ENCODE measurements around the gene RUNX1. TPM values are rescaled to one million over a fixed set of nuclear protein-coding genes. Genes with fewer than 3 reads are reported as not detected.

RUNX1 gene
- total and polyA plus RNA-seq, 10 of the 15 experiments (the other 5 are each of a cell fraction or from before 2014, with no cell fraction given), result 0.90 to 15.2 (median 4.1) TPM

DNA sequence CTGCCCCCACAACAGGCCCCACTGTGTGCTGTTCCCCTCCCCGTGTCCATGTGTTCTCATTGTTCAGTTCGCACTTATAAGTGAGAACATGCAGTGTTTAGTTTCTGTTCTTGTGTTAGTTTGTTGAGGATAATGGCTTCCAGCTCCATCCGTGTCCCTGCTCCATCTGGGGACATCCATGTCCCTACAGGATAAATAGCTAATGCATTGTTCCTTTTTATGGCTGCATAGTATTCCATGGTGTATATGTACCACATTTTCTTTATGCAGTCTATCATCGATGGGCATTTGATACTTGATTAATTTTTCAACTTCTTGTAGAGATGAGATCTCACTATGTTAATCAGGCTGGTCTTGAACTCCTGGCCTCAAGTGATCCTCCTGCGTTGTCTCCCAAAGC lies 44.4 kb upstream of the RUNX1 start:
- intact Hi-C loops (cut with micrococcal nuclease; ENCODE audit: unreplicated experiment) (no loop called here), in situ Hi-C loops (cut with MboI) (no loop called here)
- FAIRE-seq, result no peak
- CTCF ChIA-PET, result no interaction called here
- Histone ChIP-seq H4K20me1 (ENCODE audit: control insufficient read depth, insufficient read depth) (no peaks in the 10 kb centered on the region), H3K9ac (ENCODE audit: control insufficient read depth, insufficient read depth, low read length) (no peak overlapping the region), H3K4me2 (ENCODE audit: control insufficient read depth, insufficient read depth) (no peak overlapping the region), H3K4me1 (ENCODE audit: control insufficient read depth, insufficient read depth, low read length) (no peaks in the 10 kb centered on the region), H2AFZ (ENCODE audit: control insufficient read depth, low read depth, low read length) (no peak overlapping the region), H3K9me3 (replicated peaks; ENCODE audit: control insufficient read depth, insufficient read depth, low read length) (no peaks in the 10 kb centered on the region), H3K79me2 (ENCODE audit: control insufficient read depth, insufficient read depth, low read length) (no peaks in the 10 kb centered on the region), H3K4me3 (no peak overlapping the region), H3K36me3 (ENCODE audit: control insufficient read depth in 2 of 2, insufficient read depth in 2 of 2, low read length in 1 of 2) (no peaks in the 10 kb centered on the region), H3K27me3 (replicated peaks in 1 of 2; ENCODE audit: control insufficient read depth in 2 of 2, insufficient read depth in 2 of 2, low read length in 1 of 2) (no peaks in the 10 kb centered on the region), H3K27ac (ENCODE audit: control insufficient read depth, insufficient read depth) (no peak overlapping the region)
- DNase-seq (ENCODE audit: low read depth, low spot score), result no peak
- SMC1A ChIA-PET (ENCODE audit: uncharacterized antibody, unreplicated experiment), result no interaction called here
- RAD21 ChIA-PET (ENCODE audit: unreplicated experiment), result interaction anchor here (1.0 kb wide), 1 partner anchor 18 kb away, joined by 3 read pairs; no protein-coding TSS in a partner anchor
- POLR2A ChIA-PET, result no interaction called here
- 33% methylated on average over 5 of the region's 5 CpGs for WGBS (ENCODE audit: insufficient coverage, insufficient replicate concordance, low lambda C conversion rate, missing lambda C conversion rate)
- no TSS peak for BruUV-seq (replicated peaks)
- ATAC-seq, result no peak
- TF ChIP-seq RFX5 (IDR thresholded peaks at IDR 0.05; ENCODE audit: low read depth, low read length), result no peak

DNA sequence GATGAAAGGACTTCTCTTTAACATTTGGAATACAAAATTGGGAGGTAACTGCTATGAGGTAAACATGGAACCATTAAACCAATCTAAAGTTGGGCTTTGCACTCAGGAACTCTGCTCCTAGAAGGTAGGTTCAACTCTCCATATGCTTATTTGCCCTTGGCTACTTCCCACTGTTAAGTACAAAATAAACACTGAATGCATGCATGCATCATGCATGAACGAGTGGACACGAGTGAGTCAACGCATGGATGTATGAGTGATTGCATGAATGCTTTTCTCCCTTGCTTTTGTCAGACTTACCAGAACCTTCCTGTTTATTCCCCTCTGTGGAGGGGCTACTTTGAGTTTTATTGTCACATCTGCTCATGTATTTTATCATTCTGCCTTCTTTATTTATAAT lies 42.4 kb upstream of the RUNX1 start:
- no peak for TF ChIP-seq MTA2 (IDR thresholded peaks at IDR 0.05; ENCODE audit: low read depth)
- no peak for TF ChIP-seq ESRRA (IDR thresholded peaks at IDR 0.05; ENCODE audit: low read length)
- no peak for TF ChIP-seq ZZZ3 (IDR thresholded peaks at IDR 0.05; ENCODE audit: control insufficient read depth, insufficient read length, low read depth)
- TF ChIP-seq, protein P1, sequence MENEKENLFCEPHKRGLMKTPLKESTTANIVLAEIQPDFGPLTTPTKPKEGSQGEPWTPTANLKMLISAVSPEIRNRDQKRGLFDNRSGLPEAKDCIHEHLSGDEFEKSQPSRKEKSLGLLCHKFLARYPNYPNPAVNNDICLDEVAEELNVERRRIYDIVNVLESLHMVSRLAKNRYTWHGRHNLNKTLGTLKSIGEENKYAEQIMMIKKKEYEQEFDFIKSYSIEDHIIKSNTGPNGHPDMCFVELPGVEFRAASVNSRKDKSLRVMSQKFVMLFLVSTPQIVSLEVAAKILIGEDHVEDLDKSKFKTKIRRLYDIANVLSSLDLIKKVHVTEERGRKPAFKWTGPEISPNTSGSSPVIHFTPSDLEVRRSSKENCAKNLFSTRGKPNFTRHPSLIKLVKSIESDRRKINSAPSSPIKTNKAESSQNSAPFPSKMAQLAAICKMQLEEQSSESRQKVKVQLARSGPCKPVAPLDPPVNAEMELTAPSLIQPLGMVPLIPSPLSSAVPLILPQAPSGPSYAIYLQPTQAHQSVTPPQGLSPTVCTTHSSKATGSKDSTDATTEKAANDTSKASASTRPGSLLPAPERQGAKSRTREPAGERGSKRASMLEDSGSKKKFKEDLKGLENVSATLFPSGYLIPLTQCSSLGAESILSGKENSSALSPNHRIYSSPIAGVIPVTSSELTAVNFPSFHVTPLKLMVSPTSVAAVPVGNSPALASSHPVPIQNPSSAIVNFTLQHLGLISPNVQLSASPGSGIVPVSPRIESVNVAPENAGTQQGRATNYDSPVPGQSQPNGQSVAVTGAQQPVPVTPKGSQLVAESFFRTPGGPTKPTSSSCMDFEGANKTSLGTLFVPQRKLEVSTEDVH (IDR thresholded peaks at IDR 0.05; ENCODE audit: low read depth, partially characterized antibody), result no peak
- TF ChIP-seq BACH1 (IDR thresholded peaks at IDR 0.05; ENCODE audit: borderline replicate concordance), result no peak
- TF ChIP-seq SREBF2 (IDR thresholded peaks at IDR 0.05; ENCODE audit: low read length), result no peak
- TF ChIP-seq CREB1 (IDR thresholded peaks at IDR 0.05; ENCODE audit: low read depth), result no peak
- TF ChIP-seq LARP7 (IDR thresholded peaks at IDR 0.05), result no peak
- no peak for TF ChIP-seq ZNF207 (IDR thresholded peaks at IDR 0.05; ENCODE audit: borderline replicate concordance)
- TF ChIP-seq STAT3 (IDR thresholded peaks at IDR 0.05; ENCODE audit: low read depth, low read length), result no peak
- TF ChIP-seq BHLHE40 (IDR thresholded peaks at IDR 0.05; ENCODE audit: borderline replicate concordance in 1 of 2, low read depth in 2 of 2, low read length in 1 of 2), result no peak
- TF ChIP-seq HCFC1 (IDR thresholded peaks at IDR 0.05; ENCODE audit: low read length), result no peak
- no peak for TF ChIP-seq JUND (IDR thresholded peaks at IDR 0.05; ENCODE audit: low read depth, low read length)
- no peak for TF ChIP-seq EP300 (IDR thresholded peaks at IDR 0.05; ENCODE audit: borderline replicate concordance in 1 of 2, control insufficient read depth in 1 of 2, low read depth in 2 of 2, low read length in 2 of 2)
- no peak for TF ChIP-seq ZNF274 (IDR thresholded peaks at IDR 0.05; ENCODE audit: insufficient read depth, insufficient read length)
- H2AFZ ChIP-seq (ENCODE audit: control insufficient read depth, low read depth, low read length), result no peak overlapping the region
- H3K4me2 ChIP-seq (ENCODE audit: control insufficient read depth, insufficient read depth), result no peak overlapping the region
- no peaks in the 10 kb centered on the region for H3K4me1 ChIP-seq (ENCODE audit: control insufficient read depth, insufficient read depth, low read length)
- ATAC-seq, result no peak
- no peaks in the 10 kb centered on the region for H3K79me2 ChIP-seq (ENCODE audit: control insufficient read depth, insufficient read depth, low read length)
- H3K27me3 ChIP-seq (replicated peaks in 1 of 2; ENCODE audit: control insufficient read depth in 2 of 2, insufficient read depth in 2 of 2, low read length in 1 of 2), result no peaks in the 10 kb centered on the region
- no peak overlapping the region for H3K9ac ChIP-seq (ENCODE audit: control insufficient read depth, insufficient read depth, low read length)
- WGBS (ENCODE audit: insufficient coverage, insufficient replicate concordance, low lambda C conversion rate, missing lambda C conversion rate), result 38% methylated on average over 3 of the region's 3 CpGs
- H3K9me3 ChIP-seq (replicated peaks; ENCODE audit: control insufficient read depth, insufficient read depth, low read length), result no peaks in the 10 kb centered on the region
- no TSS peak for BruUV-seq (replicated peaks)
- no peaks in the 10 kb centered on the region for H3K36me3 ChIP-seq (ENCODE audit: control insufficient read depth in 2 of 2, insufficient read depth in 2 of 2, low read length in 1 of 2)
- H3K4me3 ChIP-seq, result no peak overlapping the region
- ChIA-PET SMC1A (ENCODE audit: uncharacterized antibody, unreplicated experiment) (no interaction called here), CTCF (no interaction called here), POLR2A (no interaction called here), RAD21 (ENCODE audit: unreplicated experiment) (no interaction called here)
- DNase-seq (ENCODE audit: low read depth, low spot score), result no peak
- H4K20me1 ChIP-seq (ENCODE audit: control insufficient read depth, insufficient read depth), result no peaks in the 10 kb centered on the region
- in situ Hi-C loops (cut with MboI) (no loop called here), intact Hi-C loops (cut with micrococcal nuclease; ENCODE audit: unreplicated experiment) (no loop called here)
- FAIRE-seq, result no peak
- no peak overlapping the region for H3K27ac ChIP-seq (ENCODE audit: control insufficient read depth, insufficient read depth)

Data from GM12878 (cell line).